HepG2 (cell line): ENCODE data around the gene IMPDH1. TPM values are rescaled to one million over a fixed set of nuclear protein-coding genes. Genes with fewer than 3 reads are reported as not detected.

Experiments
- ARHGAP35 ChIP-seq: sonication (generic); formaldehyde crosslinking; IDR thresholded peaks from 2 replicates; pipeline ENCODE4 v1.9.0; 2022; ENCODE audit warnings: mild to moderate bottlenecking, inconsistent platforms, moderate library complexity, missing genetic modification reagents, borderline replicate concordance
- HNRNPH1 ChIP-seq: fragments of 200-400 bp; formaldehyde crosslinking; optimal IDR thresholded peaks from 2 replicates; pipeline ENCODE3; 2017; ENCODE audit warnings: mild to moderate bottlenecking, low read depth, low read length
- HNRNPUL1 ChIP-seq: fragments of 200-400 bp; formaldehyde crosslinking; IDR thresholded peaks from 2 replicates; pipeline ENCODE4 v1.6.1; 2017; ENCODE audit warnings: low read depth, mild to moderate bottlenecking, low read length, moderate library complexity
- RAD21 ChIP-seq: fragments of 450-650 bp; formaldehyde crosslinking; IDR thresholded peaks from 2 replicates; pipeline ENCODE4 v1.5.0; 2020; ENCODE audit warnings: mild to moderate bottlenecking
- RBM22 ChIP-seq: fragments of 200-400 bp; formaldehyde crosslinking; optimal IDR thresholded peaks from 2 replicates; pipeline ENCODE3; 2017; ENCODE audit warnings: mild to moderate bottlenecking, low read length, moderate library complexity
- RELA ChIP-seq: sonication (generic); formaldehyde crosslinking; IDR thresholded peaks from 2 replicates; pipeline ENCODE4 v1.4.0; 2020; ENCODE audit warnings: missing genetic modification reagents
- RFX5 ChIP-seq: IDR thresholded peaks from 2 replicates; pipeline ENCODE4 v1.6.1; 2011; ENCODE audit warnings: low read depth, low read length, improper control_type of control experiment
- SP4 ChIP-seq: sonication (generic); formaldehyde crosslinking; IDR thresholded peaks from 2 replicates; pipeline ENCODE4 v1.8.1; 2023; ENCODE audit warnings: mild to moderate bottlenecking, missing genetic modification reagents
- STAG1 ChIP-seq: sonication (generic); formaldehyde crosslinking; IDR thresholded peaks from 2 replicates; pipeline ENCODE4 v1.4.0; 2020; ENCODE audit warnings: missing genetic modification reagents
- TSC22D2 ChIP-seq: sonication (generic); formaldehyde crosslinking; IDR thresholded peaks from 2 replicates; pipeline ENCODE4 v1.5.1; 2020; ENCODE audit warnings: missing genetic modification reagents, mild to moderate bottlenecking, borderline replicate concordance
- ZBTB20 ChIP-seq: sonication (generic); formaldehyde crosslinking; IDR thresholded peaks from 2 replicates; pipeline ENCODE4 v1.8.1; 2023; ENCODE audit warnings: missing genetic modification reagents, low read depth, mild to moderate bottlenecking, borderline replicate concordance
- ZNF501 ChIP-seq: sonication (generic); formaldehyde crosslinking; IDR thresholded peaks from 2 replicates; pipeline ENCODE4 v1.5.1; 2020; ENCODE audit warnings: mild to moderate bottlenecking, moderate library complexity, missing genetic modification reagents
- ZNF768 ChIP-seq: sonication (generic); formaldehyde crosslinking; IDR thresholded peaks from 2 replicates; pipeline ENCODE4 v1.4.0; 2020; ENCODE audit warnings: missing genetic modification reagents
- ZNF83 ChIP-seq: sonication (generic); formaldehyde crosslinking; IDR thresholded peaks from 2 replicates; pipeline ENCODE4 v1.4.0; 2020; ENCODE audit warnings: missing genetic modification reagents, mild to moderate bottlenecking, borderline replicate concordance
- ZNF841 ChIP-seq: sonication (generic); formaldehyde crosslinking; IDR thresholded peaks from 2 replicates; pipeline ENCODE4 v1.8.1; 2023; ENCODE audit warnings: missing genetic modification reagents, borderline replicate concordance
- polyA plus RNA-seq, 8 experiments: library from polyadenylated mRNA; depleted of rRNA in 3 of 8; stranded (reverse) in 7 of 8; unstranded in 1 of 8; fragments of >200 nt; fragmentation: Illumina TruSeq in 4 of 8; extraction: Trizol in 4 of 8; gene quantifications; 2 replicates each; pipeline versions ENCODE4 v1.2.1 to v1.2.3, GENCODE V29; 2011 to 2016; ENCODE audit warnings: low read depth in 4 of 8, missing spikeins in 1 of 8, mixed read lengths in 1 of 8; ENCODE audit not compliant: insufficient read depth in 1 of 8
- total RNA-seq, 5 experiments: library from RNA; depleted of rRNA; stranded (reverse); fragments of >200 nt; fragmentation: Illumina TruSeq; extraction: Trizol; gene quantifications; 2 replicates each; pipeline ENCODE4 v1.2.3, GENCODE V29; 2016; ENCODE audit warnings: low read depth in 1 of 5
- TF ChIP-seq, protein P1 (sequence below): sonication (generic); formaldehyde crosslinking; IDR thresholded peaks from 2 replicates; pipeline ENCODE4 v1.8.0; 2023; ENCODE audit warnings: mild to moderate bottlenecking, missing genetic modification reagents
- TF ChIP-seq, protein P2 (sequence below): sonication (generic); formaldehyde crosslinking; IDR thresholded peaks from 2 replicates; pipeline ENCODE4 v1.5.0; 2020; ENCODE audit warnings: mild to moderate bottlenecking, missing genetic modification reagents, moderate library complexity
- TF ChIP-seq, protein P3 (sequence below): fragments of 450-650 bp; IDR thresholded peaks from 2 replicates; pipeline ENCODE4 v1.6.1; 2017
- TF ChIP-seq, protein P4 (sequence below): sonication (generic); formaldehyde crosslinking; IDR thresholded peaks from 2 replicates; pipeline ENCODE4 v1.8.0; 2022; ENCODE audit warnings: mild to moderate bottlenecking, missing genetic modification reagents; ENCODE audit not compliant: insufficient replicate concordance
- TF ChIP-seq, protein P5 (sequence below): sonication (generic); formaldehyde crosslinking; IDR thresholded peaks from 2 replicates; pipeline ENCODE4 v1.5.1; 2020; ENCODE audit warnings: mild to moderate bottlenecking, missing genetic modification reagents

The IMPDH1 gene
- total and polyA plus RNA-seq, 2 of the 13 experiments (the other 11 are each of a cell fraction or from before 2014, with no cell fraction given) = 22.8 to 34.0 TPM

DNA sequence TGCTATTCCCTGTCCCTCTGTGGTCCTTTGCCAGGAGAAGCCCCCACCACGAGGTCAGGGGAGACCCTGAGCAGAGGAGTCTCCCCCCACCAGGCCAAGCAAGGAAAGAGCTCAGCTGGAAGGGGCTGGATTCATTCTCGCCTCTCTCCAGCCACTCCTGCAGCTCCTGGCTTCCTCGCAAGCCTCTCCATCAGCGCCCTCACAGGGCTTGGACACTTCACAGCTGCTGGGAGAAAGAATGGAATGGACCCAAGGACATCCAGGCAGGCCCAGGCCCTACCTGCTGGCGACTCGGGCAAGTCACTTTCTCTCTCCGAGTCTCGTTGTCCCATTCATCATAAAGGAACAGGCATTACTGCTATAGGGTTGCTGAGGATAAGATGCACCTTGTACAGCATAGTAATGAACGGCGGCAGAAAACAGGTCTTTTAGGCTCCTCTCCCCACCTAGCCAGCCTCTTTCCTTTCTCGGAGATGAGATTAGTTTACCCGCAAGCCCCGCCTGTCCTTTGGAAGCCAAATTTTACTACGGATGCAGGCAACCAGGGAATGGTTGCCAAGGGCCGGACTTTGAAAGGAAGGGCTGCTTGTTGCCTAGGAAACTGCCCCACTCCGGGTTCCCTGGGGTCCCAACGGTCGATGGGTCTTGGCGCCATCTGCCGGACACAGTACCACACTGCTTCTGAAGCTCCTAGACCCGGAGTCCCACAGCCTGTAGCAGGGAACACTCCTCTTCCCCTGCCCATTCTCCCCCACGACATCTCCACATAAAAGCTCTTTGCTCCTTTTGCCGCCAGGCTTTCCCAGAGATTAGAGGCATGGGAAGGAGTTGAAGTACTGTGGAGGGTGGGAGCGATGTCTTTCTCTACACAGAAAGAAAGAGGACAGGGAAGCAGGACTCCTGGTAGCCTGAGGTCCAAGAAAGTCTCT is 22.3 kb downstream of the IMPDH1 start (continued):
- no peak for TF ChIP-seq TSC22D2
- TF ChIP-seq RELA (CRISPR knock-in tag) = no peak
- TF ChIP-seq SP4 (CRISPR knock-in tag) = 0 out of 2 replicates have a peak, but pooled peaks have one; percentile 22
- TF ChIP-seq ZNF501 (CRISPR knock-in tag) = peak; percentile 44; the same call in 1 of the 2 replicates
- TF ChIP-seq ZNF841 (CRISPR knock-in tag) = no peak
- no peak for TF ChIP-seq ARHGAP35 (CRISPR knock-in tag)
- peak; percentile 73 for TF ChIP-seq STAG1 (CRISPR knock-in tag)
- TF ChIP-seq ZNF768 (CRISPR knock-in tag) = no peak
- TF ChIP-seq, protein P1, sequence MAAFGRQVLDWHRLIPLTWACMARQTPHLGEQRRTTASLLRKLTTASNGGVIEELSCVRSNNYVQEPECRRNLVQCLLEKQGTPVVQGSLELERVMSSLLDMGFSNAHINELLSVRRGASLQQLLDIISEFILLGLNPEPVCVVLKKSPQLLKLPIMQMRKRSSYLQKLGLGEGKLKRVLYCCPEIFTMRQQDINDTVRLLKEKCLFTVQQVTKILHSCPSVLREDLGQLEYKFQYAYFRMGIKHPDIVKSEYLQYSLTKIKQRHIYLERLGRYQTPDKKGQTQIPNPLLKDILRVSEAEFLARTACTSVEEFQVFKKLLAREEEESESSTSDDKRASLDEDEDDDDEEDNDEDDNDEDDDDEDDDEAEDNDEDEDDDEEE = no peak
- TF ChIP-seq, protein P2, sequence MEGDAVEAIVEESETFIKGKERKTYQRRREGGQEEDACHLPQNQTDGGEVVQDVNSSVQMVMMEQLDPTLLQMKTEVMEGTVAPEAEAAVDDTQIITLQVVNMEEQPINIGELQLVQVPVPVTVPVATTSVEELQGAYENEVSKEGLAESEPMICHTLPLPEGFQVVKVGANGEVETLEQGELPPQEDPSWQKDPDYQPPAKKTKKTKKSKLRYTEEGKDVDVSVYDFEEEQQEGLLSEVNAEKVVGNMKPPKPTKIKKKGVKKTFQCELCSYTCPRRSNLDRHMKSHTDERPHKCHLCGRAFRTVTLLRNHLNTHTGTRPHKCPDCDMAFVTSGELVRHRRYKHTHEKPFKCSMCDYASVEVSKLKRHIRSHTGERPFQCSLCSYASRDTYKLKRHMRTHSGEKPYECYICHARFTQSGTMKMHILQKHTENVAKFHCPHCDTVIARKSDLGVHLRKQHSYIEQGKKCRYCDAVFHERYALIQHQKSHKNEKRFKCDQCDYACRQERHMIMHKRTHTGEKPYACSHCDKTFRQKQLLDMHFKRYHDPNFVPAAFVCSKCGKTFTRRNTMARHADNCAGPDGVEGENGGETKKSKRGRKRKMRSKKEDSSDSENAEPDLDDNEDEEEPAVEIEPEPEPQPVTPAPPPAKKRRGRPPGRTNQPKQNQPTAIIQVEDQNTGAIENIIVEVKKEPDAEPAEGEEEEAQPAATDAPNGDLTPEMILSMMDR (CRISPR knock-in tag) = peak; percentile 90
- TF ChIP-seq HNRNPUL1 = no peak
- TF ChIP-seq, protein P3, sequence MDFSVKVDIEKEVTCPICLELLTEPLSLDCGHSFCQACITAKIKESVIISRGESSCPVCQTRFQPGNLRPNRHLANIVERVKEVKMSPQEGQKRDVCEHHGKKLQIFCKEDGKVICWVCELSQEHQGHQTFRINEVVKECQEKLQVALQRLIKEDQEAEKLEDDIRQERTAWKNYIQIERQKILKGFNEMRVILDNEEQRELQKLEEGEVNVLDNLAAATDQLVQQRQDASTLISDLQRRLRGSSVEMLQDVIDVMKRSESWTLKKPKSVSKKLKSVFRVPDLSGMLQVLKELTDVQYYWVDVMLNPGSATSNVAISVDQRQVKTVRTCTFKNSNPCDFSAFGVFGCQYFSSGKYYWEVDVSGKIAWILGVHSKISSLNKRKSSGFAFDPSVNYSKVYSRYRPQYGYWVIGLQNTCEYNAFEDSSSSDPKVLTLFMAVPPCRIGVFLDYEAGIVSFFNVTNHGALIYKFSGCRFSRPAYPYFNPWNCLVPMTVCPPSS = no peak
- TF ChIP-seq RBM22 = no peak
- TF ChIP-seq RFX5 = peak; percentile 90
- no peak for TF ChIP-seq ZNF83
- TF ChIP-seq ZBTB20 = no peak
- peak; percentile 84 for TF ChIP-seq RAD21 (CRISPR knock-in tag)
- no peak for TF ChIP-seq HNRNPH1
- TF ChIP-seq, protein P4, sequence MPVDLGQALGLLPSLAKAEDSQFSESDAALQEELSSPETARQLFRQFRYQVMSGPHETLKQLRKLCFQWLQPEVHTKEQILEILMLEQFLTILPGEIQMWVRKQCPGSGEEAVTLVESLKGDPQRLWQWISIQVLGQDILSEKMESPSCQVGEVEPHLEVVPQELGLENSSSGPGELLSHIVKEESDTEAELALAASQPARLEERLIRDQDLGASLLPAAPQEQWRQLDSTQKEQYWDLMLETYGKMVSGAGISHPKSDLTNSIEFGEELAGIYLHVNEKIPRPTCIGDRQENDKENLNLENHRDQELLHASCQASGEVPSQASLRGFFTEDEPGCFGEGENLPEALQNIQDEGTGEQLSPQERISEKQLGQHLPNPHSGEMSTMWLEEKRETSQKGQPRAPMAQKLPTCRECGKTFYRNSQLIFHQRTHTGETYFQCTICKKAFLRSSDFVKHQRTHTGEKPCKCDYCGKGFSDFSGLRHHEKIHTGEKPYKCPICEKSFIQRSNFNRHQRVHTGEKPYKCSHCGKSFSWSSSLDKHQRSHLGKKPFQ (CRISPR knock-in tag) = no peak
- TF ChIP-seq, protein P5, sequence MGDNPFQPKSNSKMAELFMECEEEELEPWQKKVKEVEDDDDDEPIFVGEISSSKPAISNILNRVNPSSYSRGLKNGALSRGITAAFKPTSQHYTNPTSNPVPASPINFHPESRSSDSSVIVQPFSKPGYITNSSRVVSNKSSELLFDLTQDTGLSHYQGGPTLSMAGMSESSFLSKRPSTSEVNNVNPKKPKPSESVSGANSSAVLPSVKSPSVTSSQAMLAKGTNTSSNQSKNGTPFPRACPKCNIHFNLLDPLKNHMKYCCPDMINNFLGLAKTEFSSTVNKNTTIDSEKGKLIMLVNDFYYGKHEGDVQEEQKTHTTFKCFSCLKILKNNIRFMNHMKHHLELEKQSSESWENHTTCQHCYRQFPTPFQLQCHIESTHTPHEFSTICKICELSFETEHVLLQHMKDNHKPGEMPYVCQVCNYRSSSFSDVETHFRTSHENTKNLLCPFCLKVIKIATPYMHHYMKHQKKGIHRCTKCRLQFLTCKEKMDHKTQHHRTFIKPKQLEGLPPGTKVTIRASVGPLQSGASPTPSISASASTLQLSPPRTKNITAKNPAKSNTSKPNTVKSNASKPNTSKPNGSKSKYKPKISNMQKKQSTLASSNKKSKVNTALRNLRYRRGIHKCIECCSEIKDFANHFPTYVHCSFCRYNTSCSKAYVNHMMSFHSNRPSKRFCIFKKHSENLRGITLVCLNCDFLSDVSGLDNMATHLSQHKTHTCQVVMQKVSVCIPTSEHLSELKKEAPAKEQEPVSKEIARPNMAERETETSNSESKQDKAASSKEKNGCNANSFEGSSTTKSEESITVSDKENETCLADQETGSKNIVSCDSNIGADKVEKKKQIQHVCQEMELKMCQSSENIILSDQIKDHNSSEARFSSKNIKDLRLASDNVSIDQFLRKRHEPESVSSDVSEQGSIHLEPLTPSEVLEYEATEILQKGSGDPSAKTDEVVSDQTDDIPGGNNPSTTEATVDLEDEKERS = no peak
